ENCODE measurements around the gene CREB3.

- TF ChIP-seq CTCF (IDR thresholded peaks at IDR 0.05) (no peak), EP300 (IDR thresholded peaks at IDR 0.05) (no peak)
These were observed 47.0 kb upstream of the CREB3 start for GRCh38 chr9:35685506-35685905.

Data from upper lobe of left lung (tissue), 4 donors.